ENCODE results near the gene LRRC17.

DNA sequence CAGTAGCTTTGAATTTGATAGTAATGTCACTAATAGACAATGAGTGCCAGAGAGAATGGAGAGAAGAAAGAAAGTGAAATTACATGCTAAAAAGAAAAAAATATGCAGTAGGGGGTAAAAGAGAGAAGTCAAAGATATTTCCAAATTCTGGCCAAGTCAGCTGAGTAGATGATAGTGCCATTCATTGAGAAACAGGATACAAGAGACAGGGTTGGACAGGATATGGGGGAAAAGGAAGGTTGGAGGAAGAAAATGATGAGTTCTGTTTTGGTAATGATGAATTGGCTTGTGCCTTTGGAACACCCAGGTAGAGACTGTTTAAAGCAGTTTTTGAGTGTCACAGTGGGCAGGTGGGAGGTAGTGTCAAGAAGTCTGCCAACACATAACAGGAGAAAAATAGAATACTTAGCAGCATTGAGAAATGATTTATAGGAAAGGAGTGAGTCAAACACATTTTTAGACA, 78.3 kb downstream of the LRRC17 start:
- TF ChIP-seq EZH2 (IDR thresholded peaks at IDR 0.05; ENCODE audit: insufficient read depth, poor library complexity, severe bottlenecking), result no peak
- no peak for TF ChIP-seq EZH2phosphoT487 (IDR thresholded peaks at IDR 0.05; ENCODE audit: insufficient read depth, low read depth)

All from GM23248 (cell line).